GM12891 (cell line): Measurements from ENCODE around the gene SPRED2.

Source experiments
- PAX5 ChIP-seq: IDR thresholded peaks from 2 replicates; pipeline ENCODE4 v1.6.1; 2011; ENCODE audit warnings: low read length, moderate library complexity, mild to moderate bottlenecking; ENCODE audit not compliant: insufficient read depth, severe bottlenecking
- POLR2A ChIP-seq: IDR thresholded peaks from 2 replicates; pipeline ENCODE4 v1.6.1; 2011; ENCODE audit warnings: low read depth, low read length, control low read depth
- POLR2AphosphoS5 ChIP-seq: IDR thresholded peaks from 2 replicates; pipeline ENCODE4 v1.6.1; 2011; ENCODE audit warnings: low read depth, low read length, control low read depth
- POU2F2 ChIP-seq: IDR thresholded peaks from 2 replicates; pipeline ENCODE4 v1.6.1; 2011; ENCODE audit warnings: low read depth, mild to moderate bottlenecking, control low read depth, low read length, moderate library complexity
- SPI1 ChIP-seq: IDR thresholded peaks from 2 replicates; pipeline ENCODE4 v1.6.1; 2011; ENCODE audit warnings: low read depth, low read length, control low read depth
- TAF1 ChIP-seq: IDR thresholded peaks from 2 replicates; pipeline ENCODE4 v1.6.1; 2011; ENCODE audit warnings: low read depth, low read length, control low read depth

DNA sequence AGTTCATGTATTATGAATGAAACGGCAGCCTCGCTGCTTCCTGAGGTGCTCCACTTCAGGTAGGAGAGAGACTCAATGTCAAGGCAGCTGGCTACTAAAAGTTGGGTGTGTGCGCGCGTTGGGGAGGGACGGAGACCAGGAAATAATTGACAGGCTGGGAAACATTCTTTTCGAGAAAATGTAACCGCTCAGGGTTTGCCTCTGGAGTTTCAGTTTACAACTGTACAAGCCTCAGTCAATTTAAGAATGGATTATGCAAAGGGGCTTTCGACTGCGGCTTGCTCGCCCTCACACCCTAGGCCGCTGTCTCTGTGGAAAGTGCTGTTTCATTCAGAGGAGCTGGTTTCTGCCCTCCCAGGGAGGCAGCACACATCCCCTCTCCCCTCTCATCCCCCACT, 4.4 kb upstream of the SPRED2 start:
- no peak for TF ChIP-seq SPI1
- no peak for TF ChIP-seq POLR2AphosphoS5
- TF ChIP-seq POLR2A: no peak
- no peak for TF ChIP-seq TAF1
- TF ChIP-seq POU2F2: peak; percentile 99
- peak; percentile 50 for TF ChIP-seq PAX5
